Activated CD8-positive, alpha-beta memory T cell treated with anti-CD3 and anti-CD28 coated beads, Interleukin-2, amount 10 ng/mL, durations not matched to agents 7 days and 5 days (primary cell): ENCODE data around the gene EPC2. TPM values are rescaled to one million over a fixed set of nuclear protein-coding genes. Genes with fewer than 3 reads are reported as not detected.

Experiments used
- ATAC-seq: fragments of 150-1000 bp; cut with Tn5 transposase; one replicate; pipeline ENCODE4 v1.10.0; 2021; ENCODE audit warnings: moderate library complexity
- CTCF ChIA-PET: fragments of 350-600 bp; sonication (Branson Sonifier 250); formaldehyde crosslinking; loops from one replicate; lab custom pipeline; 2021; ENCODE audit warnings: antibody characterized with exemption; lab: Charles Lee
- DNase-seq: peaks from one replicate; pipeline ENCODE4 v3.0.0-alpha.2; 2020
- H3K27ac Mint-ChIP-seq: one replicate; pipeline ENCODE4 v1.8.0; 2021; ENCODE audit warnings: mild to moderate bottlenecking, mixed read lengths
- H3K27me3 Mint-ChIP-seq: one replicate; pipeline ENCODE4 v1.8.0; 2021; ENCODE audit warnings: mixed read lengths
- H3K36me3 Mint-ChIP-seq: one replicate; pipeline ENCODE4 v1.8.0; 2021; ENCODE audit warnings: mild to moderate bottlenecking, mixed read lengths
- H3K4me1 Mint-ChIP-seq: one replicate; pipeline ENCODE4 v1.8.0; 2021; ENCODE audit warnings: mixed read lengths
- H3K4me3 Mint-ChIP-seq: one replicate; pipeline ENCODE4 v1.8.0; 2021; ENCODE audit warnings: mild to moderate bottlenecking, moderate library complexity, mixed read lengths
- H3K9me3 Mint-ChIP-seq: one replicate; pipeline ENCODE4 v1.8.0; 2022; ENCODE audit warnings: low read depth, mixed read lengths
- total RNA-seq, 2 experiments: library from RNA; stranded (reverse); gene quantifications; one replicate each; pipeline ENCODE4 v1.2.3, GENCODE V29; 2021

EPC2 gene
- total RNA-seq, 2 experiments from 2014 or later, result 19.4 to 21.8 TPM

- Mint-ChIP-seq H3K27me3 (no peaks in the 10 kb centered on the region), H3K9me3 (no peaks in the 10 kb centered on the region), H3K4me1 (peaks cover 26% of the 10 kb centered on the region), H3K27ac (no peak overlapping the region), H3K36me3 (peaks cover 27% of the 10 kb centered on the region), H3K4me3 (peak overlapping the region; percentile 6)
- DNase-seq (no peak), ATAC-seq (peak; percentile 42)
- CTCF ChIA-PET, result no interaction called here
These were observed 81.7 kb downstream of the EPC2 start for GRCh38 chr2:148726228-148726627.

- no peaks in the 10 kb centered on the region for H3K27me3 Mint-ChIP-seq
- ATAC-seq (no peak), DNase-seq (no peak)
- H3K9me3 Mint-ChIP-seq, result no peaks in the 10 kb centered on the region
- H3K27ac Mint-ChIP-seq, result no peak overlapping the region
- H3K36me3 Mint-ChIP-seq, result peaks cover 25% of the 10 kb centered on the region
- CTCF ChIA-PET, result no interaction called here
- no peak overlapping the region for H3K4me3 Mint-ChIP-seq
- H3K4me1 Mint-ChIP-seq, result peaks cover 18% of the 10 kb centered on the region
These were observed 85.5 kb downstream of the EPC2 start for GRCh38 chr2:148730085-148730484.

- Mint-ChIP-seq H3K36me3 (no peaks in the 10 kb centered on the region), H3K27ac (no peak overlapping the region), H3K4me3 (no peak overlapping the region), H3K9me3 (no peaks in the 10 kb centered on the region), H3K4me1 (peaks cover 8% of the 10 kb centered on the region), H3K27me3 (no peaks in the 10 kb centered on the region)
- CTCF ChIA-PET, result no interaction called here
- ATAC-seq, result no peak
- no peak for DNase-seq
These were observed 93.2 kb downstream of the EPC2 start for GRCh38 chr2:148737742-148738141.

- Mint-ChIP-seq H3K4me3 (no peak overlapping the region), H3K4me1 (peaks cover 10% of the 10 kb centered on the region), H3K36me3 (peaks cover 4% of the 10 kb centered on the region), H3K27me3 (no peaks in the 10 kb centered on the region), H3K27ac (no peak overlapping the region), H3K9me3 (no peaks in the 10 kb centered on the region)
- CTCF ChIA-PET, result interaction anchor here (0.7 kb wide), 1 partner anchor 235 kb away, joined by 3 read pairs; no protein-coding TSS in a partner anchor
- no peak for ATAC-seq
- DNase-seq, result no peak
These were observed 95.0 kb downstream of the EPC2 start for GRCh38 chr2:148739454-148740105.

GRCh38 chr2:148742373-148742772, 97.8 kb downstream of the EPC2 start:
- CTCF ChIA-PET, result no interaction called here
- no peak overlapping the region for H3K27ac Mint-ChIP-seq
- peaks cover 12% of the 10 kb centered on the region for H3K4me1 Mint-ChIP-seq
- H3K4me3 Mint-ChIP-seq, result no peak overlapping the region
- H3K9me3 Mint-ChIP-seq, result no peaks in the 10 kb centered on the region
- H3K36me3 Mint-ChIP-seq, result peaks cover 19% of the 10 kb centered on the region
- ATAC-seq (no peak), DNase-seq (no peak)
- no peaks in the 10 kb centered on the region for H3K27me3 Mint-ChIP-seq

- ATAC-seq (no peak), DNase-seq (no peak)
- H3K36me3 Mint-ChIP-seq, result peaks cover 25% of the 10 kb centered on the region
- peaks cover 5% of the 10 kb centered on the region for H3K4me1 Mint-ChIP-seq
- no peak overlapping the region for H3K27ac Mint-ChIP-seq
- H3K4me3 Mint-ChIP-seq, result no peak overlapping the region
- no peaks in the 10 kb centered on the region for H3K27me3 Mint-ChIP-seq
- H3K9me3 Mint-ChIP-seq, result no peaks in the 10 kb centered on the region
- CTCF ChIA-PET, result no interaction called here
These were observed 100.8 kb downstream of the EPC2 start for GRCh38 chr2:148745151-148745851.

GRCh38 chr2:148746973-148747372, 102.4 kb downstream of the EPC2 start:
- Mint-ChIP-seq H3K27me3 (no peaks in the 10 kb centered on the region), H3K9me3 (no peaks in the 10 kb centered on the region), H3K4me1 (peaks cover 4% of the 10 kb centered on the region), H3K4me3 (no peak overlapping the region), H3K27ac (no peak overlapping the region), H3K36me3 (peaks cover 25% of the 10 kb centered on the region)
- CTCF ChIA-PET, result no interaction called here
- DNase-seq, result no peak
- ATAC-seq, result no peak

GRCh38 chr2:148751907-148752306, 107.4 kb downstream of the EPC2 start:
- DNase-seq (no peak), ATAC-seq (no peak)
- Mint-ChIP-seq H3K36me3 (peaks cover 22% of the 10 kb centered on the region), H3K9me3 (no peaks in the 10 kb centered on the region), H3K27me3 (no peaks in the 10 kb centered on the region), H3K4me3 (no peak overlapping the region), H3K27ac (no peak overlapping the region), H3K4me1 (peaks cover 3% of the 10 kb centered on the region)
- CTCF ChIA-PET, result no interaction called here

GRCh38 chr2:148752977-148753376, 108.4 kb downstream of the EPC2 start:
- CTCF ChIA-PET, result no interaction called here
- DNase-seq, result no peak
- Mint-ChIP-seq H3K4me1 (peaks cover 4% of the 10 kb centered on the region), H3K4me3 (no peak overlapping the region), H3K9me3 (no peaks in the 10 kb centered on the region), H3K27ac (no peak overlapping the region), H3K36me3 (peaks cover 13% of the 10 kb centered on the region), H3K27me3 (no peaks in the 10 kb centered on the region)
- no peak for ATAC-seq

GRCh38 chr2:148754864-148755263, 110.3 kb downstream of the EPC2 start:
- H3K27me3 Mint-ChIP-seq, result no peaks in the 10 kb centered on the region
- peaks cover 4% of the 10 kb centered on the region for H3K4me1 Mint-ChIP-seq
- no peak overlapping the region for H3K27ac Mint-ChIP-seq
- no peak overlapping the region for H3K4me3 Mint-ChIP-seq
- no peak for DNase-seq
- ATAC-seq, result no peak
- CTCF ChIA-PET, result no interaction called here
- peaks cover 16% of the 10 kb centered on the region for H3K36me3 Mint-ChIP-seq
- no peaks in the 10 kb centered on the region for H3K9me3 Mint-ChIP-seq

GRCh38 chr2:148756292-148756975, 111.9 kb downstream of the EPC2 start:
- CTCF ChIA-PET, result no interaction called here
- Mint-ChIP-seq H3K27me3 (no peaks in the 10 kb centered on the region), H3K9me3 (no peaks in the 10 kb centered on the region), H3K4me1 (peaks cover 4% of the 10 kb centered on the region), H3K27ac (no peak overlapping the region), H3K36me3 (peaks cover 16% of the 10 kb centered on the region), H3K4me3 (no peak overlapping the region)
- DNase-seq (no peak), ATAC-seq (no peak)

GRCh38 chr2:148764815-148765214, 120.3 kb downstream of the EPC2 start:
- ATAC-seq (no peak), DNase-seq (no peak)
- peaks cover 11% of the 10 kb centered on the region for H3K36me3 Mint-ChIP-seq
- H3K27me3 Mint-ChIP-seq, result no peaks in the 10 kb centered on the region
- H3K4me1 Mint-ChIP-seq, result no peaks in the 10 kb centered on the region
- CTCF ChIA-PET, result no interaction called here
- no peak overlapping the region for H3K27ac Mint-ChIP-seq
- H3K4me3 Mint-ChIP-seq, result no peak overlapping the region
- no peaks in the 10 kb centered on the region for H3K9me3 Mint-ChIP-seq

GRCh38 chr2:148770047-148770446, 125.5 kb downstream of the EPC2 start:
- Mint-ChIP-seq H3K9me3 (no peaks in the 10 kb centered on the region), H3K4me1 (no peaks in the 10 kb centered on the region), H3K27ac (no peak overlapping the region), H3K4me3 (no peak overlapping the region), H3K27me3 (no peaks in the 10 kb centered on the region), H3K36me3 (peaks cover 15% of the 10 kb centered on the region)
- DNase-seq (no peak), ATAC-seq (no peak)
- CTCF ChIA-PET, result interaction anchor here (1.6 kb wide), 1 partner anchor 12 kb away, joined by 4 read pairs; no protein-coding TSS in a partner anchor
